ENCODE measurements around the gene PACRG. TPM values are rescaled to one million over a fixed set of nuclear protein-coding genes. Genes with fewer than 3 reads are reported as not detected.

PACRG gene
- total and polyA plus RNA-seq, 2 of the 13 experiments (the other 11 are each of a cell fraction or from before 2014, with no cell fraction given), result 0.13 TPM; not detected in 1

DNA sequence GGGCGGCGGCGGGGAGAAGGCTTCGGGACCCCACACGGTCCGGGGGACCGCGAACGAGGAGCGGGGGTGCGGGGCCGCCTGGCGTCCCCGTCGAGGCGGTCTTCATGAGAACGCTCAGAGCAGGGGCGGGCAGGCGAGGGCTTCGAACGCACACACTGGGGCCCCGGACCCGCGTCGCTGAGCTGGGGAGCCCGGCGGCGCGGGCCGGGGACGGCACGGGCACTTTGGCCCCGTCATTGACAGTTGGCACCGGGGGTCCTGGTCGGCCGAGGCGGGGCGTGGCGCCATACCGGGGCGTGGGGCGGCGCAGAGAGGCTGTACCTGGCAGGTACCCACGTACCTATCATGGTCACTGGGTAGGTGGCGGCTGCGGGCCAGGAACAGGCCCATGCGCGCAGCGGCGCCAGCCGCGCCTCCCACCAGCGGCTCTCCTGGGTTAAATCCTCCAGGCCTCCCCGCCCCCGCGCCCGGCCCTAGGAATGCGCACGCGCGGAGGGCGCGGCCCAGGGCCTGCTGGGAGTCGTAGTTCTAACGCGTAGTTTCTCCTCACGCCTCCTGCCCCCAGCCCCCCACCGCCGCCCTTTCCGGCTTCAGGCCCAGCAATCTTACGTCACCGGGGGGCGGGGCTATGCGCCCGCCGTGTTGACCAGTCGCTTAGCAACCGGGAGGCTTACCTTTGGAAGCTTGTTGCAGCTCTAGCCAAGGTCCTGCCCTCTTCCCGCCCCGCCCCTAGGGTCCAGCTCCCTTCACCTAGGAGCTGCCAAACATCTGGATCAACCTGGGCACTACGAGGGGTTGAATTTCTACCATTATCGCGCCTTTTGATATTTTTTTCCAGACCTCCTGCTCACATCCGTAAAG lies at the start of gene PACRG, which contains the start of gene PRKN (continued):
- TF ChIP-seq, protein P1, sequence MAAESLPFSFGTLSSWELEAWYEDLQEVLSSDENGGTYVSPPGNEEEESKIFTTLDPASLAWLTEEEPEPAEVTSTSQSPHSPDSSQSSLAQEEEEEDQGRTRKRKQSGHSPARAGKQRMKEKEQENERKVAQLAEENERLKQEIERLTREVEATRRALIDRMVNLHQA (CRISPR knock-in tag; IDR thresholded peaks at IDR 0.05), result no peak
- TF ChIP-seq REL (CRISPR knock-in tag; conservative IDR thresholded peaks at IDR 0.05), result 0 out of 2 replicates have a peak, but pooled peaks have one; percentile 42
- no peak for TF ChIP-seq ARNT (IDR thresholded peaks at IDR 0.05)
- TF ChIP-seq, protein P2, sequence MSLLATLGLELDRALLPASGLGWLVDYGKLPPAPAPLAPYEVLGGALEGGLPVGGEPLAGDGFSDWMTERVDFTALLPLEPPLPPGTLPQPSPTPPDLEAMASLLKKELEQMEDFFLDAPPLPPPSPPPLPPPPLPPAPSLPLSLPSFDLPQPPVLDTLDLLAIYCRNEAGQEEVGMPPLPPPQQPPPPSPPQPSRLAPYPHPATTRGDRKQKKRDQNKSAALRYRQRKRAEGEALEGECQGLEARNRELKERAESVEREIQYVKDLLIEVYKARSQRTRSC (CRISPR knock-in tag; IDR thresholded peaks at IDR 0.05; ENCODE audit: low read depth), result no peak
- peak; percentile 18; the same call in 1 of the 2 replicates for TF ChIP-seq HIVEP1 (CRISPR knock-in tag; IDR thresholded peaks at IDR 0.05)
- TF ChIP-seq ZMAT3 (CRISPR knock-in tag; conservative IDR thresholded peaks at IDR 0.05), result peak; percentile 74; the same call in 1 of the 2 replicates
- TF ChIP-seq, protein P3, sequence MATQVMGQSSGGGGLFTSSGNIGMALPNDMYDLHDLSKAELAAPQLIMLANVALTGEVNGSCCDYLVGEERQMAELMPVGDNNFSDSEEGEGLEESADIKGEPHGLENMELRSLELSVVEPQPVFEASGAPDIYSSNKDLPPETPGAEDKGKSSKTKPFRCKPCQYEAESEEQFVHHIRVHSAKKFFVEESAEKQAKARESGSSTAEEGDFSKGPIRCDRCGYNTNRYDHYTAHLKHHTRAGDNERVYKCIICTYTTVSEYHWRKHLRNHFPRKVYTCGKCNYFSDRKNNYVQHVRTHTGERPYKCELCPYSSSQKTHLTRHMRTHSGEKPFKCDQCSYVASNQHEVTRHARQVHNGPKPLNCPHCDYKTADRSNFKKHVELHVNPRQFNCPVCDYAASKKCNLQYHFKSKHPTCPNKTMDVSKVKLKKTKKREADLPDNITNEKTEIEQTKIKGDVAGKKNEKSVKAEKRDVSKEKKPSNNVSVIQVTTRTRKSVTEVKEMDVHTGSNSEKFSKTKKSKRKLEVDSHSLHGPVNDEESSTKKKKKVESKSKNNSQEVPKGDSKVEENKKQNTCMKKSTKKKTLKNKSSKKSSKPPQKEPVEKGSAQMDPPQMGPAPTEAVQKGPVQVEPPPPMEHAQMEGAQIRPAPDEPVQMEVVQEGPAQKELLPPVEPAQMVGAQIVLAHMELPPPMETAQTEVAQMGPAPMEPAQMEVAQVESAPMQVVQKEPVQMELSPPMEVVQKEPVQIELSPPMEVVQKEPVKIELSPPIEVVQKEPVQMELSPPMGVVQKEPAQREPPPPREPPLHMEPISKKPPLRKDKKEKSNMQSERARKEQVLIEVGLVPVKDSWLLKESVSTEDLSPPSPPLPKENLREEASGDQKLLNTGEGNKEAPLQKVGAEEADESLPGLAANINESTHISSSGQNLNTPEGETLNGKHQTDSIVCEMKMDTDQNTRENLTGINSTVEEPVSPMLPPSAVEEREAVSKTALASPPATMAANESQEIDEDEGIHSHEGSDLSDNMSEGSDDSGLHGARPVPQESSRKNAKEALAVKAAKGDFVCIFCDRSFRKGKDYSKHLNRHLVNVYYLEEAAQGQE (IDR thresholded peaks at IDR 0.05; ENCODE audit: borderline replicate concordance in 1 of 2, low read depth in 1 of 2, low read length in 2 of 2), result peak; percentile 3 to 83; a peak in 3 of 4 replicates
- TF ChIP-seq KLF6 (CRISPR knock-in tag; IDR thresholded peaks at IDR 0.05), result peak; percentile 70; the same call in 1 of the 2 replicates
- TF ChIP-seq, protein P4, sequence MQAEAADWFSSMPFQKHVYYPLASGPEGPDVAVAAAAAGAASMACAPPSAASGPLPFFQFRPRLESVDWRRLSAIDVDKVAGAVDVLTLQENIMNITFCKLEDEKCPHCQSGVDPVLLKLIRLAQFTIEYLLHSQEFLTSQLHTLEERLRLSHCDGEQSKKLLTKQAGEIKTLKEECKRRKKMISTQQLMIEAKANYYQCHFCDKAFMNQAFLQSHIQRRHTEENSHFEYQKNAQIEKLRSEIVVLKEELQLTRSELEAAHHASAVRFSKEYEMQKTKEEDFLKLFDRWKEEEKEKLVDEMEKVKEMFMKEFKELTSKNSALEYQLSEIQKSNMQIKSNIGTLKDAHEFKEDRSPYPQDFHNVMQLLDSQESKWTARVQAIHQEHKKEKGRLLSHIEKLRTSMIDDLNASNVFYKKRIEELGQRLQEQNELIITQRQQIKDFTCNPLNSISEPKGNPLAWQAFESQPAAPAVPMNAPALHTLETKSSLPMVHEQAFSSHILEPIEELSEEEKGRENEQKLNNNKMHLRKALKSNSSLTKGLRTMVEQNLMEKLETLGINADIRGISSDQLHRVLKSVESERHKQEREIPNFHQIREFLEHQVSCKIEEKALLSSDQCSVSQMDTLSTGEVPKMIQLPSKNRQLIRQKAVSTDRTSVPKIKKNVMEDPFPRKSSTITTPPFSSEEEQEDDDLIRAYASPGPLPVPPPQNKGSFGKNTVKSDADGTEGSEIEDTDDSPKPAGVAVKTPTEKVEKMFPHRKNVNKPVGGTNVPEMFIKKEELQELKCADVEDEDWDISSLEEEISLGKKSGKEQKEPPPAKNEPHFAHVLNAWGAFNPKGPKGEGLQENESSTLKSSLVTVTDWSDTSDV (CRISPR knock-in tag; IDR thresholded peaks at IDR 0.05), result peak; percentile 39; the same call in 1 of the 2 replicates
- TF ChIP-seq, protein P5, sequence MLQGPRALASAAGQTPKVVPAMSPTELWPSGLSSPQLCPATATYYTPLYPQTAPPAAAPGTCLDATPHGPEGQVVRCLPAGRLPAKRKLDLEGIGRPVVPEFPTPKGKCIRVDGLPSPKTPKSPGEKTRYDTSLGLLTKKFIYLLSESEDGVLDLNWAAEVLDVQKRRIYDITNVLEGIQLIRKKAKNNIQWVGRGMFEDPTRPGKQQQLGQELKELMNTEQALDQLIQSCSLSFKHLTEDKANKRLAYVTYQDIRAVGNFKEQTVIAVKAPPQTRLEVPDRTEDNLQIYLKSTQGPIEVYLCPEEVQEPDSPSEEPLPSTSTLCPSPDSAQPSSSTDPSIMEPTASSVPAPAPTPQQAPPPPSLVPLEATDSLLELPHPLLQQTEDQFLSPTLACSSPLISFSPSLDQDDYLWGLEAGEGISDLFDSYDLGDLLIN (CRISPR knock-in tag; IDR thresholded peaks at IDR 0.05; ENCODE audit: borderline replicate concordance), result no peak
